WI38 (cell line): Measurements from ENCODE around the gene PLEKHG3.
A peak's percentile ranks its signal among the peaks of the same experiment; 100 is the strongest.

Source experiments
- H3K4me3 ChIP-seq: 2 replicates; pipeline ENCODE4 v1.5.1; 2011; ENCODE audit warnings: low read depth, mild to moderate bottlenecking, control low read depth, low read length
- CTCF ChIP-seq: IDR thresholded peaks from 2 replicates; pipeline ENCODE4 v1.5.1; 2012; ENCODE audit warnings: low read depth, mild to moderate bottlenecking, control low read depth, low read length

Gene PLEKHG3

DNA sequence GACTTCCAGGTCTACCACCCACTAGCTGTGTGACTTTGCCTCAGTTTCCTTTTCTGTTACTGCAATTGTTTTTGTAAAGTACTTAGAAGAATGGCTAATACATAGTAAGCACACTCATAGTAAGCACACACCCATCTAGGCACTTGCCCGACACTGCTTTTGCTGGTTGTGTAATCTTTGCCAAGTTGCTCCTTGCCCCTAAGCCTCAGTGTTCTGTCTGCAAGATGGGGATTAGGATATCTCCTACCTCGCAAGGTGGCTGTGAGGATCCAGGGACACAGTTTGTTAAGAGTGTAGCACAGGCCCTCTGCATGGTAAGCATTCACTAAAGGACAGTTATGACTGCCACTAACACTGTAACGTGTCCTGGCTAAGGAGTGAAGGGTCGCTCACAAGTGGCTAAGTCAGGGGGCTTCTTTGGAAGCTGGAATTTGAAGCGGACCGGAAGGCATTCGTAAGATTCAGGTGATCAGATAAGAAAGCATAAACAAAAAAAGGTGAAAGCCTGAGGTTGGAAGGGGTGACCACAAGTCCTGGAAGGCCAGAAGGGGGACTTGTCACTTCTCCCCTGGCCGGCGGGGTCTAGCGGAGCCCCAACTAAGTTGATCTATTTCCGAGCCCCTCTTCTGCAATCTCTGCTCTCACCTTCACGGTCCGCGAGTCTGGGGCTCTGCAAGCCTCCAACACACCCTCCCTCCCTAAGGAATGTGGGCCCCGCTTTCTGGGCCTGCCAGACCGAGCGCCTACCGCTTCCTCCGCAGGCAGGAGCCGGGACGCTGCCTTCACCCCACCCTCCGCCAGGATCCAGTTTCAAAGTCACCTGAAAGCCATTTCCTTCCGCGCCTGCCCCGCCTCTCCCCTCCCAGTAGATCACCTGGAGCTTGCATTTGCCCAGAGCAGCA lies 1.5 kb upstream of the PLEKHG3 start:
- no peak overlapping the region for H3K4me3 ChIP-seq
- no peak for TF ChIP-seq CTCF

- no peak for TF ChIP-seq CTCF
- peak overlapping the region; percentile 77 for H3K4me3 ChIP-seq
Observed at GRCh38 chr14:64703395-64704142, 655 bp upstream of the PLEKHG3 start.

- H3K4me3 ChIP-seq, result peak overlapping the region; percentile 77
- TF ChIP-seq CTCF, result no peak
Observed at GRCh38 chr14:64704743-64705380, 638 bp downstream of the PLEKHG3 start.

DNA sequence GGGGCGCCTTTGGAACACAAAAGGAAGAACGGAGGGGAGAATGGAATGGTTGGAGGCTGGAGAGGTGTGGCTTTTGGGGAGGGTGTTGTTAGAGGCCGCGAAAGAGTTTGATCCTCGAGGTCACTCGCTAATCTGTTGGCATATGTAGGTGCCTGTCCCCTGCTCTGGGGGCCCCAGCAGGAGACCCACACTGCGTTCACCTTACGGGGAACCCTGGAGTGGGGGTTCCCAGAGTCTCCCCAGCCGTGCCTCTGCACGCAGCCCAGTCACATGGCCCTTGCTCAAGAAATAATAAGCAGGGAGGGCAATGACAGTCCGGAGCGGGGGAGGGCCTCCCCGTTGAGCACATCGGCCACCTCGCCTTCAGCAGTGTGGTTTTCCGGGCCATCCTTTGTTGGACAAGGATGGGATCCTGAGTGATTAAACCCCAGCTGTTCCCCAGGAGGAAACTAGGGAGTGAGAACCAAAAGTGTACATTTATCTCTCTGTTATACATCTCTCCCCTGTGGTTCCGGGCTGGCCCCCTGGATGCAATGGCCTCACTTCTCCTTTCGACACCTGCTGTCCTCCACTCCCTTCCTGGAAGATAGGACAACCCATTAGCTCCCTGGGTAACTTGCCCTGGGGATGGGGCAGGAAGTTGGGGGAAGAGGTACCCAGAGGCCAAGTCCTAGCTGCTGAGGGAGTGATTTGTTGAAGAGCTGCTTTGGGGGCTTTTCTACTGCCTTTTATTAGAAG lies 1.3 kb downstream of the PLEKHG3 start:
- H3K4me3 ChIP-seq, result peak overlapping the region; percentile 77
- TF ChIP-seq CTCF, result no peak

GRCh38 chr14:64706119-64706592 lies 1.9 kb downstream of the PLEKHG3 start:
- no peak for TF ChIP-seq CTCF
- no peak overlapping the region for H3K4me3 ChIP-seq

GRCh38 chr14:64706593-64707193 lies 2.5 kb downstream of the PLEKHG3 start:
- no peak overlapping the region for H3K4me3 ChIP-seq
- no peak for TF ChIP-seq CTCF
